T-cell (primary cell): ENCODE measurements around the gene FES. TPM values are rescaled to one million over a fixed set of nuclear protein-coding genes. Genes with fewer than 3 reads are reported as not detected.

Experiments
- ATAC-seq, 4 experiments: fragments of 200-7000 bp in 3 of 4; fragments of 150-1000 bp in 1 of 4; cut with Tn5 transposase; replicated peaks in 1 of 4; 1 replicate in 3 of 4; 2 replicates in 1 of 4; pipeline ENCODE4 v1.10.0; 2021; ENCODE audit warnings: moderate library complexity in 3 of 4, mild to moderate bottlenecking in 2 of 4, moderate number of reproducible peaks in 1 of 4
- CTCF ChIA-PET, 2 donors: fragments of 300-600 bp; sonication (Branson Sonifier 250); formaldehyde crosslinking; loops; one replicate each; lab custom pipeline; 2022; ENCODE audit warnings: antibody characterized with exemption in 2 of 2; lab: Charles Lee
- POLR2A ChIA-PET, 2 donors: fragments of 300-600 bp; sonication (Branson Sonifier 250); formaldehyde crosslinking; loops; one replicate each; lab custom pipeline; 2022; ENCODE audit warnings: antibody characterized with exemption in 2 of 2; lab: Charles Lee
- DNase-seq, 35 experiments: peaks; one replicate each; pipeline versions ENCODE4 v3.0.0 to v3.0.0-alpha.2; 2013 to 2023
- H3K27ac ChIP-seq: one replicate; pipeline ENCODE4 v1.5.1; 2013; ENCODE audit warnings: low read length
- H3K27me3 ChIP-seq, 2 experiments: replicated peaks in 1 of 2; 1 replicate in 1 of 2; 2 replicates in 1 of 2; pipeline versions ENCODE4 v1.6.1 to v1.7.0; 2013; ENCODE audit warnings: low read length in 1 of 2, mixed read lengths in 1 of 2; ENCODE audit not compliant: control insufficient read depth in 2 of 2, insufficient read depth in 2 of 2; ENCODE audit errors: extremely low read depth in 1 of 2
- H3K36me3 ChIP-seq, 2 donors: 1 replicate in 1 of 2; 2 replicates in 1 of 2; pipeline versions ENCODE4 v1.6.1 to v1.7.0; 2013; ENCODE audit warnings: low read length in 1 of 2; ENCODE audit not compliant: control insufficient read depth in 2 of 2, insufficient read depth in 1 of 2; ENCODE audit errors: extremely low read depth in 1 of 2
- H3K4me1 ChIP-seq, 2 experiments: 1 replicate in 1 of 2; 2 replicates in 1 of 2; pipeline versions ENCODE4 v1.6.1 to v1.7.0; 2013; ENCODE audit warnings: low read length in 2 of 2, mixed read lengths in 1 of 2; ENCODE audit not compliant: insufficient read depth in 2 of 2, control insufficient read depth in 1 of 2; ENCODE audit errors: extremely low read depth in 1 of 2
- H3K4me3 ChIP-seq, 2 donors: 1 replicate in 1 of 2; 2 replicates in 1 of 2; pipeline versions ENCODE4 v1.5.1 to v1.7.0; 2013; ENCODE audit warnings: mild to moderate bottlenecking in 2 of 2, low read length in 1 of 2, moderate library complexity in 1 of 2; ENCODE audit not compliant: control insufficient read depth in 1 of 2; ENCODE audit errors: extremely low read depth in 1 of 2
- H3K9me3 ChIP-seq: 2 replicates; pipeline ENCODE4 v1.7.0; 2013
- H3K27ac Mint-ChIP-seq, 2 donors: one replicate each; pipeline ENCODE4 v1.8.0; 2020 to 2021; ENCODE audit warnings: mild to moderate bottlenecking in 2 of 2, mixed read lengths in 2 of 2
- H3K27me3 Mint-ChIP-seq, 2 donors: one replicate each; pipeline ENCODE4 v1.8.0; 2021 to 2022; ENCODE audit warnings: mixed read lengths in 2 of 2
- H3K36me3 Mint-ChIP-seq: one replicate; pipeline ENCODE4 v1.8.0; 2021; ENCODE audit warnings: mixed read lengths
- H3K4me1 Mint-ChIP-seq, 3 donors: one replicate each; pipeline ENCODE4 v1.8.0; 2020 to 2022; ENCODE audit warnings: mixed read lengths in 3 of 3, mild to moderate bottlenecking in 1 of 3
- H3K4me3 Mint-ChIP-seq, 3 donors: one replicate each; pipeline ENCODE4 v1.8.0; 2020 to 2022; ENCODE audit warnings: mild to moderate bottlenecking in 3 of 3, mixed read lengths in 3 of 3, moderate library complexity in 3 of 3
- H3K9me3 Mint-ChIP-seq, 3 donors: one replicate each; pipeline ENCODE4 v1.8.0; 2020 to 2022; ENCODE audit warnings: mixed read lengths in 3 of 3
- WGBS: methylation state at CpG from one replicate; pipeline ENCODE4 v1.1.5; 2013; ENCODE audit warnings: missing lambda C conversion rate; ENCODE audit not compliant: insufficient coverage; 5-methylcytosine and 5-hydroxymethylcytosine counted together
- total RNA-seq, 35 experiments: library from RNA in 6 of 35; stranded (reverse) in 6 of 35; fragments of 120-200 nt in 1 of 35; gene quantifications; one replicate each; pipeline versions ENCODE4 v1.2.1 to v1.2.4 and lab custom pipeline; 2013 to 2026

Gene FES
- total RNA-seq, 5 donors from 2014 or later (not counting 1 experiment from before 2014, with no cell fraction given) = 3.2 to 5.2 (median 4.3) TPM

DNA sequence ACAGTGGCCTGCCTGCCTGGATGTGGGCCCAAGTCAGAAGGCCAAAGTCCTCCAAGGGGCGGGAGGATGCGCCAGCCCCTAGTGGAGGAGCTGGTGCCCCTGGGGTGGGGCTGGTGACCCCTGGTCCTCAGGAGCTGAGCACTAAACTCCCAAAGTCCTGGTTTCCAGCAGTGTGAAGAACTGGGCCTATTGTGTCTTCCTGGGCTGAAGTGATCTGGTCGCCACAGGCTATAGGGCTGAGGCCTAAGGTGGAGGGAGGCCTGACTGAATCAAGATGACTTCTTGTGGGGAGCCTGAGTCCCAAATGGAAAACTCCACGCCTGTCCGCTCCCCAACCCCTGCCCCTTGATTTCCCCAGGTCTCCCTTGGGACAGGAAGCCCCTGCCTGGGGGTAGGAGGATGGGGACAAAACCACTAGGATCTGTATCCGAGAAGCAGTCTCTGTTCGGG is 753 bp upstream of the FES start:
- ChIA-PET POLR2A (interaction anchor here in 1 of 2 donors (0.6 kb wide), 1 partner anchor 380 kb away, joined by 3 read pairs; no protein-coding TSS in a partner anchor), CTCF (no interaction called here)
- no peak overlapping the region for H3K27ac ChIP-seq
- 94% methylated on average over 4 of the region's 7 CpGs for WGBS
- Mint-ChIP-seq H3K27me3 (peaks cover 4 to 7% of the 10 kb centered on the region in 2 donors), H3K27ac (no peak overlapping the region), H3K9me3 (no peaks in the 10 kb centered on the region), H3K4me3 (no peak overlapping the region), H3K36me3 (peaks cover 17% of the 10 kb centered on the region), H3K4me1 (peaks cover 5 to 17% (median 16%) of the 10 kb centered on the region in 3 donors)
- no peak for ATAC-seq
- no peak overlapping the region for H3K4me3 ChIP-seq
- no peak for DNase-seq
- H3K27me3 ChIP-seq = peaks cover 0 to 32% of the 10 kb centered on the region in 2 experiments
- H3K36me3 ChIP-seq = peaks cover 11 to 24% of the 10 kb centered on the region in 2 donors
- no peaks in the 10 kb centered on the region for H3K9me3 ChIP-seq
- H3K4me1 ChIP-seq = peaks cover 4 to 19% of the 10 kb centered on the region in 2 experiments

DNA sequence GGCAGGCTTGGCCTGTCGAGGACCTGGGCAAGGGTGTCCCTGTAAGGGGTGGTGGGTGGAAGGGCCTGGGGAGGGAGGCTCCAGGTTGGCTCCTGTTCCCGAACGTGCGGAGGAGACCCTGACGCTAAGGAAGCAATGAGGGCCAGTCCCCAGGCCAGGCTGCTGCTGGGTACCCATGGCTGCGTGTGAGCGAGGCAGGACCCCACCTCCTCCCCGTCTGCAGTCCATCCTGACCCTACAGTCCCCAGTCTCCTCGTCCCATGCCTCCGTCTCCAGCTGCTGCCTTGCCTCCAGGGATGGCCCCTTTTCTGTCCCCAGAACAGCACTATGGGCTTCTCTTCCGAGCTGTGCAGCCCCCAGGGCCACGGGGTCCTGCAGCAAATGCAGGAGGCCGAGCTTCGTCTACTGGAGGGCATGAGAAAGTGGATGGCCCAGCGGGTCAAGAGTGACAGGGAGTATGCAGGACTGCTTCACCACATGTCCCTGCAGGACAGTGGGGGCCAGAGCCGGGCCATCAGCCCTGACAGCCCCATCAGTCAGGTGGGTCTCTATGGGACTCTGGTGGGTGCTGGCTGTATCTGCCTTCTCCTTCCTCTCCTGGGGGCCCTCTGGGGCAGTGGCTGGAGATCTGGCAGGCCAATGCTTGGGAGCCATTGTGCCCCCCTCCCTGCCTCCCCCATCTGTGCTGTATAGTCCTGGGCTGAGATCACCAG is 571 bp downstream of the FES start:
- WGBS = 80% methylated on average over 9 of the region's 16 CpGs
- peak overlapping the region in 2 of 3 donors; percentile 31 to 46 for H3K4me3 Mint-ChIP-seq
- H3K27ac Mint-ChIP-seq = no peak overlapping the region
- ATAC-seq = peak in 1 of 4 experiments; percentile 14
- H3K4me1 ChIP-seq = peaks cover 4 to 30% of the 10 kb centered on the region in 2 experiments
- H3K4me3 ChIP-seq = no peak overlapping the region
- no peak overlapping the region for H3K27ac ChIP-seq
- H3K36me3 Mint-ChIP-seq = peaks cover 6% of the 10 kb centered on the region
- peaks cover 4 to 7% of the 10 kb centered on the region in 2 donors for H3K27me3 Mint-ChIP-seq
- no peaks in the 10 kb centered on the region for H3K9me3 ChIP-seq
- CTCF ChIA-PET = interaction anchor here (0.5 to 2.4 kb wide), 14 partner anchors 16 to 586 kb away, joined by 3 to 23 read pairs (median 4); no protein-coding TSS in a partner anchor
- peaks cover 6 to 14% of the 10 kb centered on the region in 2 donors for H3K36me3 ChIP-seq
- H3K27me3 ChIP-seq = peaks cover 0 to 36% of the 10 kb centered on the region in 2 experiments
- H3K9me3 Mint-ChIP-seq = no peaks in the 10 kb centered on the region
- POLR2A ChIA-PET = interaction anchor here (0.5 to 1.5 kb wide), 3 partner anchors 46 to 1529 kb away, joined by 3 read pairs; no protein-coding TSS in a partner anchor
- H3K4me1 Mint-ChIP-seq = peaks cover 5 to 17% (median 16%) of the 10 kb centered on the region in 3 donors
- no peak for DNase-seq

DNA sequence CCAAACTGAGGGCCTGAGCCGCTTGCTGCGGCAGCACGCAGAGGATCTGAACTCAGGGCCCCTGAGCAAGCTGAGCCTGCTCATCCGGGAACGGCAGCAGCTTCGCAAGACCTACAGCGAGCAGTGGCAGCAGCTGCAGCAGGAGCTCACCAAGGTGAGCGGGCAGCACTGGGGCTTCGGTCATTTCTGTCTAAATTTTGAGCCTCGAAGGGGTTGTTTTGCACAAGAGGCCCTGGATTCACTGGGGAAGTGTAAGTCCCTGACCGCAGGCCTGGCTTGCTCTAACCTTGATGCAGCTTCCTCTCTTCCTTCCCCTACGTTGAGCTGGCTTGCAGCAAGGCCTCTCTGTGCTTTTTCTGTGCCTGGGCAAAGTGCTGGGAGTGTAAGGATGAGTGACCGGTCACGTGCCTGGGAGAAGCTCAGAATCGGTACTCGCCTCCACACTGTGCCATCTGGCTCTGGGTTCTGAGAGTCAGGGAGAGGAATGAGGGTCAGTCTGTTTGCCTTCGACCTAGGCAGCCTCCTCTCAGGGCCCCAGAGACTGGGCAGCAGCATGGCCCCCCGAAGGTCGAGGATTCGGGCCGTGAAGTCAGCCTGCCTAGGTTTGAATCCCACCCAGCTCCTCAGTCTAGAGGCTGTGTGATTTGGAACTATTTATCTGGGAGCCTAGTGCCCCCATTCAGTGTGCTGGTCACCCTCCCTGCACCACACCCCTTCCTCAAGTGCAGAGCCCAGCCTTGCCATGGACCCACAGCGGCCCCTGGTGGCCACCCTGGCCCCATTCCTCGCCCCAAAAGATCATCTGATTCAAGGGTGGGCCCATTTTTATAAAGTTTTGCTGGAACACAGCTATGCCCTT is 1.4 kb downstream of the FES start:
- Histone ChIP-seq H3K9me3 (no peaks in the 10 kb centered on the region), H3K4me3 (no peak overlapping the region), H3K27me3 (peaks cover 0 to 43% of the 10 kb centered on the region in 2 experiments), H3K36me3 (peaks cover 6 to 7% of the 10 kb centered on the region in 2 donors), H3K4me1 (peaks cover 4 to 38% of the 10 kb centered on the region in 2 experiments), H3K27ac (no peak overlapping the region)
- 78% methylated on average over 13 of the region's 23 CpGs for whole genome bisulfite sequencing
- Mint-ChIP-seq H3K9me3 (no peaks in the 10 kb centered on the region), H3K4me1 (peaks cover 5 to 17% (median 16%) of the 10 kb centered on the region in 3 donors), H3K27ac (peak overlapping the region in 1 of 2 donors; percentile 16), H3K36me3 (peaks cover 2% of the 10 kb centered on the region), H3K4me3 (peak overlapping the region in 2 of 3 donors; percentile 28 to 46), H3K27me3 (peaks cover 4 to 7% of the 10 kb centered on the region in 2 donors)
- DNase-seq = peak; percentile 29 to 84 (median 71)
- peak; percentile 52 to 68 (median 64) for ATAC-seq
- ChIA-PET POLR2A (interaction anchor here (0.5 to 1.5 kb wide), 5 partner anchors 14 to 1530 kb away, joined by 3 to 9 read pairs (median 3); no protein-coding TSS in a partner anchor), CTCF (interaction anchor here (0.5 to 2.4 kb wide), 18 partner anchors 15 to 587 kb away, joined by 3 to 23 read pairs (median 4); no protein-coding TSS in a partner anchor)

DNA sequence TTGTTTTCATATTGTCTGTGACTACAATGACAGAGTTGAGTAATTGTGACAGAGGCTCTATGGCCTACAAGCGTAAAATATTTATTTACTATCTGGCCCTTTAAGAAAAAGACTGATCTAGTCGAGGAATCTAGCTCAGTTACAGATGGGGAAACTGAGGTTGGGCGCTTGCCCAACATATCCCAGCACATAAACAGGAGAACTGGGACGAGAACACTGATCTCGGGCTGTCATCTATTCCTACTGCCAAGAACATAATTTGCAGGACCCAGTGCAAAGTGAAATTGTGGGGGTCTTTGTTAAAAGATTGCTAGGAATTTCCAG is 1.9 kb downstream of the FES start:
- H3K36me3 Mint-ChIP-seq = no peaks in the 10 kb centered on the region
- H3K4me3 Mint-ChIP-seq = no peak overlapping the region
- H3K4me1 Mint-ChIP-seq = peaks cover 5 to 17% (median 16%) of the 10 kb centered on the region in 3 donors
- H3K36me3 ChIP-seq = peaks cover under 1 to 6% of the 10 kb centered on the region in 2 donors
- H3K27ac ChIP-seq = no peak overlapping the region
- peaks cover 4 to 39% of the 10 kb centered on the region in 2 experiments for H3K4me1 ChIP-seq
- H3K9me3 Mint-ChIP-seq = no peaks in the 10 kb centered on the region
- peaks cover 0 to 49% of the 10 kb centered on the region in 2 experiments for H3K27me3 ChIP-seq
- H3K27ac Mint-ChIP-seq = peak overlapping the region in 1 of 2 donors; percentile 16
- ChIA-PET CTCF (interaction anchor here (0.6 to 2.4 kb wide), 14 partner anchors 15 to 588 kb away, joined by 3 to 23 read pairs (median 4); no protein-coding TSS in a partner anchor), POLR2A (interaction anchor here (0.6 to 1.5 kb wide), 3 partner anchors 14 to 45 kb away, joined by 3 to 9 read pairs (median 4); no protein-coding TSS in a partner anchor)
- H3K9me3 ChIP-seq = no peaks in the 10 kb centered on the region
- DNase-seq = no peak
- peaks cover 4 to 7% of the 10 kb centered on the region in 2 donors for H3K27me3 Mint-ChIP-seq
- no peak for ATAC-seq
- H3K4me3 ChIP-seq = no peak overlapping the region
- no CpG with 5 or more reads among the region's 5 CpGs for WGBS

DNA sequence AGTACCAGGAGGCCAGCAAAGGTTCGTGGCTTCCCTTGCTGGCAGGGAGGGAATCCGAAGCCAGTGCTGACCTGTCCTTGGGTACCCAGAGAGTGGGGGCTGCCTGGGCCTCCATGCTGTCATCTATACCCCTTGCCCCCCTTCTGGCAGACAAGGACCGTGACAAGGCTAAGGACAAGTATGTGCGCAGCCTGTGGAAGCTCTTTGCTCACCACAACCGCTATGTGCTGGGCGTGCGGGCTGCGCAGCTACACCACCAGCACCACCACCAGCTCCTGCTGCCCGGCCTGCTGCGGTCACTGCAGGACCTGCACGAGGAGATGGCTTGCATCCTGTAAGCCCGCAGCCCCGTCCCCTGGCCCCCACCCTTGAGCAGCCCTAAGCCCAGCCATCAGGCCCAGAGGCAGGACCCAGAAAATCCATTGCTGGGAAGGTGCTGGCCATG is 2.8 kb downstream of the FES start:
- Mint-ChIP-seq H3K27me3 (peaks cover 4 to 7% of the 10 kb centered on the region in 2 donors), H3K4me3 (no peak overlapping the region), H3K9me3 (no peaks in the 10 kb centered on the region), H3K27ac (no peak overlapping the region), H3K4me1 (peaks cover 5 to 17% (median 16%) of the 10 kb centered on the region in 3 donors), H3K36me3 (no peaks in the 10 kb centered on the region)
- DNase-seq (no peak), ATAC-seq (no peak)
- Histone ChIP-seq H3K36me3 (peaks cover 0 to under 1% of the 10 kb centered on the region in 2 donors), H3K9me3 (no peaks in the 10 kb centered on the region), H3K4me3 (no peak overlapping the region), H3K27ac (no peak overlapping the region), H3K27me3 (peaks cover 0 to 51% of the 10 kb centered on the region in 2 experiments), H3K4me1 (peaks cover 4 to 39% of the 10 kb centered on the region in 2 experiments)
- ChIA-PET CTCF (interaction anchor here in 1 of 2 donors (0.6 kb wide), 1 partner anchor 112 kb away, joined by 4 read pairs; no protein-coding TSS in a partner anchor), POLR2A (no interaction called here)
- 92% methylated on average over 10 of the region's 13 CpGs for WGBS
